Brain microvascular endothelial cell (primary cell): ENCODE data around the gene BRS3.

Experiments used
- DNase-seq: peaks from one replicate; pipeline ENCODE4 v3.0.0-alpha.2; 2020
- H3K27ac ChIP-seq: fragments of 250-450 bp; sonication (Bioruptor Pico); 2 replicates; pipeline ENCODE4 v1.5.1; 2020; ENCODE audit warnings: mild to moderate bottlenecking, moderate library complexity
- H3K27me3 ChIP-seq: fragments of 250-450 bp; sonication (Bioruptor Pico); replicated peaks from 2 replicates; pipeline ENCODE4 v1.5.1; 2020; ENCODE audit warnings: mild to moderate bottlenecking
- H3K36me3 ChIP-seq: fragments of 250-450 bp; sonication (Bioruptor Pico); replicated peaks from 2 replicates; pipeline ENCODE4 v1.5.1; 2020; ENCODE audit warnings: mild to moderate bottlenecking
- H3K4me3 ChIP-seq: 2 replicates; pipeline ENCODE4 v1.5.1; 2011; ENCODE audit warnings: low read depth, mild to moderate bottlenecking, control low read depth, low read length, moderate library complexity
- in situ Hi-C: cut with HindIII; loops from 2 replicates; pipeline ENCODE4 v1.10.0; 2017; ENCODE audit warnings: low sequenced_read_pairs, low pct_ligation_motif_present
- TF ChIP-seq, protein P1 (sequence below): IDR thresholded peaks from 2 replicates; pipeline ENCODE4 v1.5.1; 2011; ENCODE audit warnings: low read depth, mild to moderate bottlenecking, moderate library complexity, low read length, control low read depth, inconsistent platforms; ENCODE audit errors: missing control alignments

BRS3 gene

DNA sequence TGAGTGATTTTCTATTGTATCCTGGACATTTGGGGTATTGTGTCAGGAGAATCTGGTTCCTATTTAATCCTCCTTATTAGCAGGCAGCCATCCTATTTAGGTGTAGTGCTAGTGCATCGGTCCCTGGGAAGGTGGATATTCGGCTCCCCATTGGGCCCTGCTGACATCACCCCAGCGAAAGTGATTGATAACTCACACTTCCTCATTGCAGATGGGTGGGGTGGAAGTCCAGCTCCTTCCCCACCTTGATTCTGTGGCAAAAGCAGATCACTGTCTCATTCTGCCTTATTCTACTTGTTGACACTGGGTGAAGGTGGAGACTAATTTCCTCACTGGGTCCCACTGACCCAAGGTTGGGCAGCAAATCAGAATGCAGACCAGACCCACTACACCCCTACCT is 23.2 kb upstream of the BRS3 start:
- Histone ChIP-seq H3K4me3 (no peak overlapping the region), H3K27ac (no peak overlapping the region), H3K36me3 (no peaks in the 10 kb centered on the region), H3K27me3 (no peaks in the 10 kb centered on the region)
- in situ Hi-C loops = no loop called here
- DNase-seq = no peak
- TF ChIP-seq, protein P1, sequence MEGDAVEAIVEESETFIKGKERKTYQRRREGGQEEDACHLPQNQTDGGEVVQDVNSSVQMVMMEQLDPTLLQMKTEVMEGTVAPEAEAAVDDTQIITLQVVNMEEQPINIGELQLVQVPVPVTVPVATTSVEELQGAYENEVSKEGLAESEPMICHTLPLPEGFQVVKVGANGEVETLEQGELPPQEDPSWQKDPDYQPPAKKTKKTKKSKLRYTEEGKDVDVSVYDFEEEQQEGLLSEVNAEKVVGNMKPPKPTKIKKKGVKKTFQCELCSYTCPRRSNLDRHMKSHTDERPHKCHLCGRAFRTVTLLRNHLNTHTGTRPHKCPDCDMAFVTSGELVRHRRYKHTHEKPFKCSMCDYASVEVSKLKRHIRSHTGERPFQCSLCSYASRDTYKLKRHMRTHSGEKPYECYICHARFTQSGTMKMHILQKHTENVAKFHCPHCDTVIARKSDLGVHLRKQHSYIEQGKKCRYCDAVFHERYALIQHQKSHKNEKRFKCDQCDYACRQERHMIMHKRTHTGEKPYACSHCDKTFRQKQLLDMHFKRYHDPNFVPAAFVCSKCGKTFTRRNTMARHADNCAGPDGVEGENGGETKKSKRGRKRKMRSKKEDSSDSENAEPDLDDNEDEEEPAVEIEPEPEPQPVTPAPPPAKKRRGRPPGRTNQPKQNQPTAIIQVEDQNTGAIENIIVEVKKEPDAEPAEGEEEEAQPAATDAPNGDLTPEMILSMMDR = no peak

DNA sequence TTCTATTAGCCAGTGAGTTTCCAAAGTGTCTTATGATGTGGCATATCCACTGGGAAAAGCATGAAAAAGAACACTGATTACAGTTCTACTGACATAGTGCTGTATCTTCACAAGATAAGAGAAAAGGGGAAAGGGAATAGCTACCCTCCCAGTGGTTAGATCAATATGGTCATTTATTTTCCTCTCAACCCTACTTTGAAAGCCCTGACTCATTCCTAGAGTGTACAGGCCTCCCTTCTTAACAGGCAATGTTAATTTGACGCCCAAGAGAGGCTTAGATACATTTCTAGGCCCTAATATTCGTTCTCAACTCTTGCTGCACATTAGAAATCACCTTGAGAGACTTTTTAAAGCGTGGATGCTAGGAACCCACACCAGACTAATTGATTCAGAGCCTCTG is 20.4 kb upstream of the BRS3 start:
- H3K27ac ChIP-seq = no peak overlapping the region
- in situ Hi-C loops = no loop called here
- DNase-seq = no peak
- no peaks in the 10 kb centered on the region for H3K36me3 ChIP-seq
- H3K4me3 ChIP-seq = no peak overlapping the region
- TF ChIP-seq, protein P1 = no peak
- no peaks in the 10 kb centered on the region for H3K27me3 ChIP-seq

DNA sequence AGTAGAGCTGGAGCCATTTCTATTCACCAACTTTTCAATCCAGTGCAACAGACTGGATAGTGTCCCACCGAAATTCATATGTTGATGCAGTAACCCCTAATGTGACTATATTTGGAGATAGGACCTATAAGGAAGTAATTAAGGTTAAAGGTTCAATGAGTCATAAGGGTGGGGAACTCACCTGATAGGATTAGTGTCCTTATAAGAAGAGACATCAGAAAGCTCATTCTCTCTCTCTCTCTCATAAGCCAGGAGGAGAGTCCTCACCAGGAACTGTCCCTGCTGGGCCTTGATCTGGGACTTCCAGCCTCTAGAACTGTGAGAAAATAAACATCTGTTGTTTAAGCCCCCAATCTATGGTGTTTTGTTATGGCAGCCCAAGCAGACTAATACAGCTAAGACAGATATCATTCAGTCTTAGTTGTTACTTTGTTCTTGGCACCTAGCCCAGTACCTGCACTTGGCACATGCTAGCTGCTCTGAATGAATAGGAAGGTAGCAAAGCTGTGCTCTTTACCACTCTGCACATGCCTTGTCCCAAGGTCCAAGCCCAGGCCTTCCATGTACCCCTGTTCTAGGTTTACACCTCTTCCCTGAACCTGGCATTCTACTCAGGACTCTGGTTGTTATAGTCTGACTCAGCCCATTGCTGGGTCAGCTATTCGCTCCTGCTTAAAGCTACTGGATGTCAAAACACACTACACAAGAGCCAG is 19.2 kb upstream of the BRS3 start:
- no peaks in the 10 kb centered on the region for H3K27me3 ChIP-seq
- no peak overlapping the region for H3K27ac ChIP-seq
- in situ Hi-C loops = no loop called here
- H3K4me3 ChIP-seq = no peak overlapping the region
- H3K36me3 ChIP-seq = no peaks in the 10 kb centered on the region
- TF ChIP-seq, protein P1 = no peak
- DNase-seq = no peak

DNA sequence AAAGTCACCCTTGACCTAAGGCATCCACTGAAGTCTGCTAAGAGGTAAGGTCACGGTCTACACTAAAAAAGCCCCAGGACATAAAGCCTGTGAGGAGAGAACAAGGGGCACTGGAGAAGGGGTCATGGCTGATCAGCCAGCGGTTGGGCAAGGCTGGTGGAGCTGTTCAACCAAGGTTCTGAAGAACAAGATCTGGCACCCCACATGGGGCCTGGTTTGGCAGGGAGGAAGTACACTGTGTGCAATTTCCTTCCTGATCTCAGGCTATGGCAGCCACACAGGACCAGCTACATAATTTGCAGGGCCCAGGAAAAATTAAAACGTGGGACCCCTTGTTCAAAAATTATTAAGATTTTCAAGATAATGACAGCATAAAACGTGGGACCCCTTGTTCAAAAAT is 14.1 kb upstream of the BRS3 start:
- in situ Hi-C loops = no loop called here
- DNase-seq = no peak
- Histone ChIP-seq H3K27me3 (no peaks in the 10 kb centered on the region), H3K27ac (no peak overlapping the region), H3K4me3 (no peak overlapping the region), H3K36me3 (no peaks in the 10 kb centered on the region)
- TF ChIP-seq, protein P1 = no peak

DNA sequence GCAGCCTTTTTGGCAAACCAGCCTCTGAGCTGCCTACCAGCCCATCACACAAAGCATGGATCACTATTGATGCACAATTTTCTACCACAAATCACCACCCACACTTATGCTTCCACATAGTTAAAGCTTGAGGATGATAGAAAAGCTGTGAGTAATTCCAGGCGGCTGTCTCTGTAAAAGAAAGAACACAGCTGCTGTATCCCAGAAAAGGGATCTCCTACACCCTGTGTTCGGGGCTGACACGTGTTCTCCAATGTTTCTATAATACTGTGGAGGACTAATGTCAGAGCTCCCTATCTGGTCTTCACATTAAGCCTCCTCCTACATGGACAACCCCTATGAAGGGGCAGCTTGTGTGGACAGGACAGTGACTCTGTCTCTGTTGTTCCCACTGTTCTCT is 12.5 kb upstream of the BRS3 start:
- in situ Hi-C loops = no loop called here
- Histone ChIP-seq H3K4me3 (no peak overlapping the region), H3K36me3 (no peaks in the 10 kb centered on the region), H3K27me3 (no peaks in the 10 kb centered on the region), H3K27ac (no peak overlapping the region)
- TF ChIP-seq, protein P1 = no peak
- no peak for DNase-seq

DNA sequence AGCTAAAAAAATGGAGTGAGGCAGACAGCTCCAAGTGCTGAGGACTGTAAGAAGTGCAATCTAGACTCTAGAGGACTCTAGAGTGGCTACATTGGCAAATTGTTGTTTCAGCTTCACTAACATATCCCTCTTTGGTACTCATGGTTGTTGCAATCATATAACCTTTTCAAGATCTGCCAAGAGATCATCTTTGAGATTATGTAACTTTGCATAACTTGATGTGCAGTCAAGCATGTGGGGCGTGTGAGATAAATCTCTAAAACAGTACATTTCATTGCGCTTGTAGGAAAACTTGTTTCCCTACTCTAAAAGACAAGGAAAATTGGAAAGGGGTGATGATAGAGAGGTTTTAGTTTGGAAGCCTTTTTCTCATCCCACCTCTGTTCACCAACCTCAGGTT is 11.2 kb upstream of the BRS3 start:
- Histone ChIP-seq H3K36me3 (no peaks in the 10 kb centered on the region), H3K4me3 (no peak overlapping the region), H3K27ac (no peak overlapping the region), H3K27me3 (no peaks in the 10 kb centered on the region)
- in situ Hi-C loops = no loop called here
- TF ChIP-seq, protein P1 = no peak
- DNase-seq = no peak
